NCI-H774 (cell line): ENCODE data around the gene LIME1.

Experiments
- DNase-seq: peaks from one replicate; lab custom pipeline; 2025; lab: John Stamatoyannopoulos, UW

LIME1 gene

GRCh38 chr20:63749597-63750508 is 13.4 kb downstream of the LIME1 start:
- no peak for DNase-seq

GRCh38 chr20:63750807-63751470 is 14.5 kb downstream of the LIME1 start:
- no peak for DNase-seq

GRCh38 chr20:63751471-63752271 is 15.2 kb downstream of the LIME1 start:
- no peak for DNase-seq

DNA sequence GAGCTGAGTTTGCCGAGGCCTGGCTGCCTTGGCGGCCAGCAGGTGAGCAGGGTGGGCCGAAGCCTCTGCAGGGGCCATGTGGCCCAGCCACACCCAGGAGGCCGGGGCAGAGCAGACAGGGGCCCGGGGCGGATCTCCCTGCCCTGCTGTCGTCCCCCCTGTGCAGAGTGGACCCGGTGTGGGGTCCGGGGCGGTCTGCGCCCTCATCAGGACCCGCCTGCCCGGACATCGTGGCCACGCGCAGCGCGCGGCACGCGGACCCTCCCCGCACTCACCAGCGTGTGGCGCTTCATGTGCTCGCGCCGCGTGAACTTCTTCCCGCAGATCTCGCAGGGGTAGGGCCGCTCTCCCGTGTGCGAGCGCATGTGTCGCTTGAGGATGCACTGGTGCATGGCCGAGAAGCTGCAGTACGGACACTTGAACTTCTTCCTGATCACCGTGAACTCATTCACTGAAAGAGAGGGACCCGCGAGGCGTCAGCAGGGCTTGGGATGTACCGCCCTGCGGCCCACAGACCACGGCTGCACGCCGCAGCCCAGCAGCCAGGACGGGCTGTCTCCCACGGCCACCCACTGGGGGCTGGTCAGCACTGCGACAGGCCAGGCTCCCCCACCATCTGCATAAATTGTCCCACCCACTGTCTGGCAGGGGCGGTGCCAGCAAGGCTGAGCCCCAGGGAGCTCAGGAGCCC is 16.1 kb downstream of the LIME1 start:
- DNase-seq = no peak

DNA sequence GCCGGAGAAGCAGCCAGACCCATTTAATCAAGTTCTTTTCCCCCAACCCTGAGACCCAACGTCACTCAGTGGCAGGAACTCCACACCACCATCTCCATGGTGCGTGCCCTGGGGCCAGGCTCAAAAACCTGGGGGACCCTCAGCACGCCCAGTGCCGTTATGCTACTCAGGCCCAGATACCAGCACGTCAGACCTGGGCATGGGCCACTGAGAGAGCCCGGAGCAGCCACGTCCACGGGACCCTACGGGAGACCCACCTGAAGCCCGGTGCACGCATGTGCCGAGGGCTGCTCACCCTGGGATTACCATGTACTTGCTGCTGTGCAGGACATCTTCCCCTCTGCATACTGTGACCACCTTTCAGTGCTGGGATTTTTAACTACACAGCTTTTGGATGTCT is 16.9 kb downstream of the LIME1 start:
- DNase-seq = no peak

GRCh38 chr20:63754008-63754407 is 17.5 kb downstream of the LIME1 start:
- DNase-seq = no peak

GRCh38 chr20:63755933-63756647 is 19.6 kb downstream of the LIME1 start:
- DNase-seq = no peak

DNA sequence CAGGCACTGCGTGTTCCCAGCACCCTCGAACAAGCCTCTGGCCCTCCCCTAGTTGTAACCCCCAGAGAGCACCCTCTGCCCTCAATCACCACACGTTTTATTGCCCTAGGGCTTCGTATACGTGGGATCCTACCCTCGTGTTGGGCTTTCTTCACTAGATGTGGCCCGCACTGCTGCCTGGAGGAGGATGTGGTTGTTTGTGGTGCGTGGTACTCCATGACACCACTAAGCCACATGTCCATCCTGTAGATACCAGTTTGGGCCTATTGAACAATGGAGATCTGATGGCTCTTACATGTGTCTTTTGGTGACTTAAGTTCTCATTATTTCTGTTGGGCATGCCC is 20.2 kb downstream of the LIME1 start:
- DNase-seq = no peak

DNA sequence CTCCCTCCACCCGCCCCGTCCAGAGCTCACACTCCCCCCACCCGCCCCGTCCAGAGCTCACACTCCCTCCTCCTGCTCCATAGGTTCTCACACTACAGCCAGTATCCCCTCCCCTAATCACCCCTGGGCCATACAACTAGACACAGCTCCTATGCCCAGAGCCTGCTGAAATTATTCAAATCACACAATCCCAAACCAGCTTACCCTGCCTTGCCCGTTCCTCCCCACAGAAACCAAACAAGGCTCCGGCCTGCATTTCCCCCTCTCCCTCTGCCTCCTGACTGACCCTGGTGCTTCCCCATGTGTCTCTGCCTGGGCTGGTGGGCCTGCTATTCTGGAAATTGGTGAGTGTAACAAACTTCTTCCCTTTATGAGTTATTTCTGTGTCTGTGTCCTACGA is 21.7 kb downstream of the LIME1 start:
- no peak for DNase-seq

GRCh38 chr20:63759377-63759901 is 23.0 kb downstream of the LIME1 start:
- no peak for DNase-seq

- no peak for DNase-seq
These were observed 28.8 kb downstream of the LIME1 start for GRCh38 chr20:63765082-63765873.

GRCh38 chr20:63765902-63766301 is 29.4 kb downstream of the LIME1 start:
- DNase-seq = no peak

DNA sequence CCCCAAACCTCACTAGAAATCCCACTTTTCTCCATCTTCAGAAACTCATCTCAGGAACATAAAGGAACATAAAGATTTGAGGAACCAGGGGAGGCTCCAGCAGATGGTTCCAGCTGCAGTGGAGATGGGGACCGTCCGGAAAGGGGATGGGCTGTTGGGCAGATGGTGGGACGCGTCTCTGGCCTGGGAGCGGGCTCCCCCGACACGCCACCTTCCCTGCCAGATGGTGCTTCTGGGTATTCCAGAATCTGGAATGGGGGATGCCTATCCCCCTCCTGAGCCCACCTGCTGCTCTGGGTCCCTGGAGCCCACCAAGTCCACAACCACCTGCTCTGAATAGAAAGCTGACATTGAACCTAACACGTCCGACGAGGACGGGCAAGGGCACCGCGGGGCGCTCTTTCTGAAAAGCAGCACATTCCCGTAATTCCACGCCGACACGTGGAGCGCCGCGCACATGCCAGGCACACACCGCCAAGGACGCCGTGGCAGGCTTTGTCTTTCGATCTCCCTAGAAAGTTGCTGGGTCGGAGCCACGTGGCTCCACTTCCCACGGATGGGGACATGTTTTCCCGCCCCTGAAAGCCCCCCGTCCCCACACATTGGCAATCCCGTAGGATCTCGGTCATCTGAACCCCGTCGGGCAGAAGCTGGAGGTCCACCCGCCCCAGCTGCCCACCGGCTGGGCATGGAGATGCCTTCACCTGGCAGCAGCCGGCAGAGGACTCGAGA is 30.4 kb downstream of the LIME1 start:
- no peak for DNase-seq

- no peak for DNase-seq
These were observed 31.0 kb downstream of the LIME1 start for GRCh38 chr20:63767456-63767855.

GRCh38 chr20:63767886-63768285 is 31.4 kb downstream of the LIME1 start:
- DNase-seq = no peak

- no peak for DNase-seq
These were observed 32.4 kb downstream of the LIME1 start for GRCh38 chr20:63768591-63769515.

- no peak for DNase-seq
These were observed 33.5 kb downstream of the LIME1 start for GRCh38 chr20:63769891-63770474.

DNA sequence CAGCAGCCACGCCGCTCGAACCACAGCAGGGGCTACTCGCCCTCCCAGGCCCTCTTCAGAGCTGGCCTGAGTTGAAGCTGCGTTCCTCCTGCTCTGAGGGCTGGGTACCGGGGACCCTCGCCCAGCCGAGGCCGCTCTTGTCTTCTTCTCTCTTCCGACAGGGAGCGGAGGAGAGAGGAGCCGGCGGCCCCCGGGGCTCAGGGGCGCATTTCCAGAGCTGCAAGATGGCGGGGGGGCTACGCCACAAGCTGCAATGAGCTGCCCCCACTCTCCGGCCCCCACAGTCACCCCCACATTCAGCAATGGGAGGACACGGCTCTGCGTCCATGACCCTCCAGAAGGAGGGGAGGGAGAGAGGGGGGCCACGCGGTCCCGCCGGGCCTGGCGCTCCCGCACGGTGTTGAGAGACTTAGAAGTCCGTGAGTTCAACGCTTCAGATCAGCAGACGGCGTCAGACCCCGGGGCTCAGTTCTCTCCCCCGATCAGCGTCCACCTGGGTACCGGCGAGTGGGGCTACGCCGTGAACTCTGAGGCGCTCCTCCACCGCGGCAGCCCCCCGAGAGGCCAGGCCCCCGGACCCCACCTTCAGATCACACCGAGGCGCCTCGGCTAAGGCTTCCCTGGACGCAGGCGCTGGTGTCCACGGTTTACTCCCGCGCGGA is 34.7 kb downstream of the LIME1 start:
- DNase-seq = no peak
